Stomach smooth muscle (tissue), 2 donors: ENCODE measurements around the gene OR2D2.

Source experiments
- H3K27ac ChIP-seq: one replicate; pipeline ENCODE4 v1.7.0; 2013; ENCODE audit warnings: mild to moderate bottlenecking, low read length, inconsistent platforms
- H3K27me3 ChIP-seq, 2 donors: one replicate each; pipeline ENCODE4 v1.7.0; 2013; ENCODE audit warnings: low read length in 2 of 2; ENCODE audit not compliant: insufficient read depth in 2 of 2, control insufficient read depth in 1 of 2
- H3K36me3 ChIP-seq, 2 donors: one replicate each; pipeline ENCODE4 v1.7.0; 2013; ENCODE audit warnings: low read length in 2 of 2; ENCODE audit not compliant: control insufficient read depth in 2 of 2, insufficient read depth in 2 of 2
- H3K4me1 ChIP-seq: one replicate; pipeline ENCODE4 v1.7.0; 2013; ENCODE audit warnings: low read length; ENCODE audit not compliant: control insufficient read depth, insufficient read depth
- H3K4me3 ChIP-seq, 2 donors: one replicate each; pipeline ENCODE4 v1.7.0; 2013; ENCODE audit warnings: low read length in 2 of 2
- H3K9ac ChIP-seq, 2 donors: one replicate each; pipeline ENCODE4 v1.7.0; 2013; ENCODE audit warnings: low read length in 2 of 2, mild to moderate bottlenecking in 1 of 2
- H3K9me3 ChIP-seq, 2 donors: one replicate each; pipeline ENCODE4 v1.7.0; 2013; ENCODE audit warnings: low read length in 2 of 2; ENCODE audit not compliant: control insufficient read depth in 2 of 2
- donor health status: healthy.
- donor health status: Pancreatic carcinoma.

The OR2D2 gene

DNA sequence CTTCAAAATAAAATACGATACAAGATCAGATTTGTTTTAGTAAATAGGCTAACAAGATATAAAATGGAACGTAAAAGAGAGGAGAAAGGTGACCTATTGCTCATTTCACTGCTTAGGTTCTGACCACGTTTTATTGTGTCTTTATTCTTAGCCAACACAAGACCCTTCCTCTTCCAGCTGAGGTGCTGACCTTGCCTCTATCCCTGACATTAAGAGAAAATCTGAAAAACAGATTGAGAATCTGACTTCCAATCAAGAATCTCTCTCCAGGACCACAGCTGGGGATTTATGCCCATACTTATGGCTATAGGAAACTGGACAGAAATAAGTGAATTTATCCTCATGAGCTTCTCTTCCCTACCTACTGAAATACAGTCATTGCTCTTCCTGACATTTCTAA lies 46.9 kb downstream of the OR2D2 start, which contains the start of gene OR10A5:
Gene OR10A5 (plus strand): TSS at position 301 of the 400 bp plus-strand sequence. CDS start 0 bp downstream, at position 301.
- Histone ChIP-seq H3K27ac (no peak within 1 kb of the TSS), H3K4me3 (no peak within 1 kb of the TSS), H3K9ac (no peak within 1 kb of the TSS), H3K9me3 (no peaks in the 10 kb centered on the region), H3K4me1 (no peaks in the 10 kb centered on the region), H3K27me3 (no peaks in the 10 kb centered on the region), H3K36me3 (no peaks in the 10 kb centered on the region)

DNA sequence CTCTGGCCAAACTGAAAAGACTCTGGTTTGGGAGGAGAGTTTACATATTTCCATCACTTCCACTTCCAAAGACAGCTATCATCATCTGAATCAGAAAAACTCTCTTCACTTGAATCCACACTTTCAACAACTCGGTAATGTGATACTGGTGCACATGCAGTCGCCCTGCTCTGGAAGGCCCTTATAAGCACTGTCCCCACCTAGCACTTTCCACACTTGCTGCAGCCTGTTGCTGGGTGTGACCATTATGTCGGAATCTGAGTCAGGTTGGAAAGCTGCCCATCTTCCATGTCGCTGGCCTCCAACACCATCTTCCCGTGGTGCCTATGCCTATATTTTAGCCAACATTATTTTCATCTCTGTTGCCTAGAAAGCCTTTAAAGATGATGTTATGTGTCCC lies 47.9 kb downstream of the OR2D2 start:
- no peak overlapping the region for H3K4me3 ChIP-seq
- no peak overlapping the region for H3K9ac ChIP-seq
- no peak overlapping the region for H3K27ac ChIP-seq
- no peaks in the 10 kb centered on the region for H3K27me3 ChIP-seq
- H3K36me3 ChIP-seq: no peaks in the 10 kb centered on the region
- H3K4me1 ChIP-seq: no peaks in the 10 kb centered on the region
- no peaks in the 10 kb centered on the region for H3K9me3 ChIP-seq

DNA sequence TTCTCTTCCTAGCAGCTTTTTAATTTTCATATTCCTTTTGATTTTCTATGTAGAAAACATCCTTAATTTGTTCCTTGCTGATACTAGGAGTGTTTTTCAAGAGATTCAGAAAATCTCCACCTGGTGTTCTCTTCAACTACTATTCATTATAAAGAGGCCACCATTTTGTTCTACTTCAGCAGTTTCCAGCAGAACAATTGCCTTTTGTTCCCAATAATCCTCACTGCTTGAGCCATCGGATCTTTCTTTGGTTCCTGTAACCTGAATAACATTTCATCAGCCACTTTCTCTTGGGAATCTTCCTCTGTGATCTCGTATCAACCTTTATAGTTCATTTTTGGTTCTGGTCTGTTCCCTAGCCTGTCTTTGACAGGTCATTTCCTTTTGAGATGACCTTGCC lies 48.6 kb downstream of the OR2D2 start:
- H3K36me3 ChIP-seq: no peaks in the 10 kb centered on the region
- H3K27ac ChIP-seq: no peak overlapping the region
- no peak overlapping the region for H3K9ac ChIP-seq
- H3K4me3 ChIP-seq: no peak overlapping the region
- no peaks in the 10 kb centered on the region for H3K4me1 ChIP-seq
- H3K27me3 ChIP-seq: no peaks in the 10 kb centered on the region
- H3K9me3 ChIP-seq: no peaks in the 10 kb centered on the region

DNA sequence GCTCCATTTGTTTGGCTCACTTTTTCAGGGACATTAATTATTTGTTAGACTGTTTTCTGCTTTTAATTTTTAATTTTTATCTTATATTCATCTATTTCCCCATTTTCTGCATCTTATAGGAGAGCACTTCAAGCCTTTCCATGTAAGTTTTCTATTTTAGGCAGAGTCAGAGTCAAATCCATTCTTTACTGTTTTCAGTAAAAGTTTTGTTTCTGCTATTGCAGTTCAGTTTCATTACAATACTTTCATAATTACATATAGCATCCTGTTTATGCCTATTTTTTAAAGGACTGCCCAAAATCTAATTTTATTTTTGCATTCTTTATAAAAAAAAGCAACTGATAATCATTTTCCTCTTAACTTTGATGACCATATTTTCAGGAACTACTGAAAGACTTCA lies 50.6 kb downstream of the OR2D2 start:
- Histone ChIP-seq H3K9ac (no peak overlapping the region), H3K9me3 (no peaks in the 10 kb centered on the region), H3K27ac (no peak overlapping the region)

More for the DNA sequence above, 50.6 kb downstream of the OR2D2 start:
- H3K36me3 ChIP-seq: no peaks in the 10 kb centered on the region
- H3K4me1 ChIP-seq: no peaks in the 10 kb centered on the region
- H3K27me3 ChIP-seq: no peaks in the 10 kb centered on the region
- H3K4me3 ChIP-seq: no peak overlapping the region
